ENCODE results near the gene KLHL29. TPM values are rescaled to one million over a fixed set of nuclear protein-coding genes. Genes with fewer than 3 reads are reported as not detected.

KLHL29 gene
- total and polyA plus RNA-seq, 2 experiments from 2014 or later: 1.5 to 6.5 TPM

- no peak for TF ChIP-seq REST (IDR thresholded peaks at IDR 0.05; ENCODE audit: unreplicated experiment)
- TF ChIP-seq CREB1 (CRISPR knock-in tag; IDR thresholded peaks at IDR 0.05; ENCODE audit: low read depth): no peak
- no peak for TF ChIP-seq ZNF331 (CRISPR knock-in tag; IDR thresholded peaks at IDR 0.05; ENCODE audit: low read depth)
These were observed 252.2 kb downstream of the KLHL29 start (continued) for GRCh38 chr2:23637011-23637778.

- H3K27me3 Mint-ChIP-seq (ENCODE audit: insufficient read depth, low read depth, poor library complexity): peaks cover 2% of the 10 kb centered on the region
These were observed 254.5 kb downstream of the KLHL29 start for GRCh38 chr2:23639406-23639982.

More at GRCh38 chr2:23639406-23639982, 254.5 kb downstream of the KLHL29 start:
- DNase-seq (ENCODE audit: low spot score): peak; percentile 32
- Histone ChIP-seq H3K4me2 (no peak overlapping the region), H3K9me2 (ENCODE audit: insufficient read depth) (no peaks in the 10 kb centered on the region), H3K4me3 (no peak overlapping the region), H3K27me3 (ENCODE audit: insufficient read depth) (no peaks in the 10 kb centered on the region), H3K79me2 (replicated peaks; ENCODE audit: insufficient read depth) (no peaks in the 10 kb centered on the region), H2AFZ (no peak overlapping the region), H3K27ac (ENCODE audit: low read depth) (no peak overlapping the region), H4K20me1 (replicated peaks; ENCODE audit: insufficient read depth) (no peaks in the 10 kb centered on the region), H3F3A (replicated peaks; ENCODE audit: low read depth) (no peaks in the 10 kb centered on the region), H3K36me3 (ENCODE audit: insufficient read depth) (no peaks in the 10 kb centered on the region), H3K4me1 (ENCODE audit: insufficient read depth) (no peaks in the 10 kb centered on the region)
- H3K9me3 Mint-ChIP-seq: peaks cover 9% of the 10 kb centered on the region
- peaks cover 11% of the 10 kb centered on the region for H3K4me1 Mint-ChIP-seq
- no peak overlapping the region for H3K27ac Mint-ChIP-seq
- no peak overlapping the region for H3K4me3 Mint-ChIP-seq
- TF ChIP-seq ZNF462 (CRISPR knock-in tag; IDR thresholded peaks at IDR 0.05) (no peak), STAT1 (IDR thresholded peaks at IDR 0.05; ENCODE audit: unreplicated experiment) (no peak), CTCF (conservative IDR thresholded peaks at IDR 0.05; ENCODE audit: low read depth in 2 of 2) (peak; percentile 39 to 47), REST (IDR thresholded peaks at IDR 0.05; ENCODE audit: unreplicated experiment) (no peak), ZNF114 (CRISPR knock-in tag; IDR thresholded peaks at IDR 0.05) (no peak)
- ATAC-seq: no peak
- H3K36me3 Mint-ChIP-seq (ENCODE audit: low read depth): peaks cover 17% of the 10 kb centered on the region
